BJ (cell line): Measurements from ENCODE around the gene ATP6V1B1. TPM values are rescaled to one million over a fixed set of nuclear protein-coding genes. Genes with fewer than 3 reads are reported as not detected.

Experiments
- CTCF ChIA-PET: fragments of 350-600 bp; formaldehyde crosslinking; extraction: SDS; loops from one replicate; lab custom pipeline; 2021; ENCODE audit warnings: antibody characterized with exemption, inconsistent platforms; lab: Yijun Ruan, JAX
- POLR2A ChIA-PET: fragments of 300-600 bp; sonication (Branson Sonifier 250); formaldehyde crosslinking; extraction: SDS; loops from one replicate; lab custom pipeline; 2021; ENCODE audit warnings: antibody characterized with exemption; lab: Charles Lee
- DNase-seq: peaks from one replicate; pipeline ENCODE4 v3.0.0-alpha.2; 2011; ENCODE audit warnings: low read depth
- H3K27me3 ChIP-seq: 2 replicates; pipeline ENCODE4 v1.6.0; 2011; ENCODE audit warnings: low read length; ENCODE audit not compliant: control insufficient read depth, insufficient read depth
- H3K36me3 ChIP-seq: 2 replicates; pipeline ENCODE4 v1.5.1; 2011; ENCODE audit warnings: low read length; ENCODE audit not compliant: control insufficient read depth, insufficient read depth
- H3K4me3 ChIP-seq: 2 replicates; pipeline ENCODE4 v1.5.1; 2011; ENCODE audit warnings: low read depth, mild to moderate bottlenecking, control low read depth, low read length
- CTCF ChIP-seq: IDR thresholded peaks from 2 replicates; pipeline ENCODE4 v1.5.1; 2011; ENCODE audit warnings: low read depth, mild to moderate bottlenecking, control low read depth, inconsistent platforms, low read length, moderate library complexity; ENCODE audit not compliant: insufficient read depth
- polyA plus RNA-seq: library from polyadenylated mRNA; depleted of rRNA; stranded (reverse); fragments of >200 nt; gene quantifications from 2 replicates; pipeline ENCODE4 v1.2.3, GENCODE V29; 2011

ATP6V1B1 gene
- polyA plus RNA-seq, 1 experiment = 1.3 TPM

- DNase-seq = no peak
- H3K4me3 ChIP-seq = no peak overlapping the region
- ChIA-PET POLR2A (no interaction called here), CTCF (interaction anchor here (1.7 to 2.0 kb wide), 2 partner anchors 23 to 27 kb away, joined by 5 read pairs; no protein-coding TSS in a partner anchor)
- TF ChIP-seq CTCF = no peak
- H3K27me3 ChIP-seq = peaks cover 85% of the 10 kb centered on the region
- no peaks in the 10 kb centered on the region for H3K36me3 ChIP-seq
Measured at GRCh38 chr2:70893186-70893585, 42.5 kb upstream of the ATP6V1B1 start.

- POLR2A ChIA-PET = no interaction called here
- no peak overlapping the region for H3K4me3 ChIP-seq
- H3K27me3 ChIP-seq = peaks cover 86% of the 10 kb centered on the region
- no peak for TF ChIP-seq CTCF
- DNase-seq = no peak
- H3K36me3 ChIP-seq = no peaks in the 10 kb centered on the region
- CTCF ChIA-PET = interaction anchor here (0.6 kb wide), 1 partner anchor 84 kb away, joined by 3 read pairs; the partner anchor contains the start of gene ANKRD53
Measured at GRCh38 chr2:70894765-70895164, 40.9 kb upstream of the ATP6V1B1 start.

- no peaks in the 10 kb centered on the region for H3K36me3 ChIP-seq
- no peak for DNase-seq
- CTCF ChIA-PET = no interaction called here
- H3K4me3 ChIP-seq = no peak overlapping the region
- TF ChIP-seq CTCF = no peak
- POLR2A ChIA-PET = no interaction called here
- H3K27me3 ChIP-seq = peaks cover 85% of the 10 kb centered on the region
Measured at GRCh38 chr2:70895249-70895648, 40.5 kb upstream of the ATP6V1B1 start.

GRCh38 chr2:70895998-70896764 is 39.5 kb upstream of the ATP6V1B1 start:
- ChIA-PET POLR2A (no interaction called here), CTCF (interaction anchor here (0.8 kb wide), 1 partner anchor 52 kb away, joined by 3 read pairs; no protein-coding TSS in a partner anchor)
- Histone ChIP-seq H3K27me3 (peaks cover 77% of the 10 kb centered on the region), H3K36me3 (no peaks in the 10 kb centered on the region), H3K4me3 (no peak overlapping the region)
- TF ChIP-seq CTCF = no peak
- no peak for DNase-seq

GRCh38 chr2:70896765-70897202 is 38.9 kb upstream of the ATP6V1B1 start:
- ChIA-PET CTCF (interaction anchor here (0.6 to 0.8 kb wide), 2 partner anchors 52 to 53 kb away, joined by 3 read pairs; no protein-coding TSS in a partner anchor), POLR2A (no interaction called here)
- no peak for DNase-seq
- Histone ChIP-seq H3K27me3 (peaks cover 71% of the 10 kb centered on the region), H3K4me3 (no peak overlapping the region), H3K36me3 (no peaks in the 10 kb centered on the region)
- no peak for TF ChIP-seq CTCF
